ENCODE measurements around the gene CFAP410. TPM values are rescaled to one million over a fixed set of nuclear protein-coding genes. Genes with fewer than 3 reads are reported as not detected.

CFAP410 gene
- total RNA-seq, 1 experiment from 2014 or later = 19.3 TPM

DNA sequence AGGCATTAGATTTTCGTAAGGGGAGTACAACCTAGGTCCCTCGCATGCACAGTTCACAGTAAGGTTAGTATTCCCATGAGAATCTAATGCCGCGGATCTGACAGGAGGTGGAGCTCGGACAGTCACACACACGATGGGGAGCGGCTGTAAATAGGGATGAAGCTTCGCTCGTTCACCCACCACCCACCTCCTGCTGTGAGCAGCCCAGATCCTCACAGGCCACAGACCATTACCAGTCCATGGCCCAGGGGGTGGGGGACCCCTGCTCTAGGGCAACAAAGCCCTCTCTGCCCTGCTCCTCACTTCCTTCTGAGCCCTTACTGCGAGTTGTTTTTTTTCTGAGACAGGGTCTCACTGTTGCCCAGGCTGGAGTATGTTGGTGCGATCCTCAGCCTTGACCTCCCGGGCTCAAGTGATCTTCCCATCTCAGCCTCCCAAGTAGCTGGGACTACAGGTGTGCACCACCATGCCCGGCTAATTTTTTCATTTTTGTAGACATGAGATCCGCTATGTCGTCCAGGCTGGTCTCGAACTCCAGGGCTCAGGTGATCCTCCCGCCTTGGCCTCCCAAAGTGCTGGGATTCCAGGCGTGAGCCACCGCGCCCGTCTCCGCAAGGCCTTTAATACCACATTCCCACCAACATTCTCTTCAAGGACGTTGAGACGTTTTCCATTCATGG is 35.6 kb upstream of the CFAP410 start (continued):
- TF ChIP-seq PRRX2 (CRISPR knock-in tag; IDR thresholded peaks at IDR 0.05) (no peak), TP53 (CRISPR knock-in tag; IDR thresholded peaks at IDR 0.05) (no peak), CDX4 (CRISPR knock-in tag; IDR thresholded peaks at IDR 0.05; ENCODE audit: borderline replicate concordance) (no peak), ATF6 (CRISPR knock-in tag; IDR thresholded peaks at IDR 0.05) (no peak), CREB1 (CRISPR knock-in tag; IDR thresholded peaks at IDR 0.05) (no peak), FOXP1 (CRISPR knock-in tag; IDR thresholded peaks at IDR 0.05; ENCODE audit: borderline replicate concordance) (no peak), NR1H2 (CRISPR knock-in tag; IDR thresholded peaks at IDR 0.05) (no peak), ZNF671 (CRISPR knock-in tag; IDR thresholded peaks at IDR 0.05) (no peak), ZNF281 (CRISPR knock-in tag; IDR thresholded peaks at IDR 0.05) (no peak), FOXP4 (CRISPR knock-in tag; IDR thresholded peaks at IDR 0.05) (no peak), JUN (CRISPR knock-in tag; IDR thresholded peaks at IDR 0.05) (no peak), ZMAT4 (CRISPR knock-in tag; IDR thresholded peaks at IDR 0.05) (no peak), ZNF317 (CRISPR knock-in tag; IDR thresholded peaks at IDR 0.05; ENCODE audit: borderline replicate concordance, low read depth) (no peak), ZNF232 (CRISPR knock-in tag; IDR thresholded peaks at IDR 0.05) (no peak)

- DNase-seq (ENCODE audit: low spot score) (no peak), ATAC-seq (no peak)
- H3K36me3 Mint-ChIP-seq = peaks cover 11% of the 10 kb centered on the region
- H3K27me3 Mint-ChIP-seq (ENCODE audit: low read depth) = peaks cover 39% of the 10 kb centered on the region
- CTCF ChIA-PET = interaction anchor here (0.6 kb wide), 1 partner anchor 117 kb away, joined by 3 read pairs; no protein-coding TSS in a partner anchor
- H3K4me1 Mint-ChIP-seq = peaks cover 16% of the 10 kb centered on the region
- H3K4me3 Mint-ChIP-seq = no peak overlapping the region
- no peak overlapping the region for H3K27ac Mint-ChIP-seq
- POLR2A ChIA-PET = no interaction called here
- H3K9me3 Mint-ChIP-seq = peaks cover 28% of the 10 kb centered on the region
- TF ChIP-seq GRHL2 (CRISPR knock-in tag; IDR thresholded peaks at IDR 0.05; ENCODE audit: insufficient replicate concordance, severe bottlenecking) (no peak), ARID4B (CRISPR knock-in tag; IDR thresholded peaks at IDR 0.05; ENCODE audit: borderline replicate concordance) (no peak), TCF7 (CRISPR knock-in tag; IDR thresholded peaks at IDR 0.05; ENCODE audit: low read depth) (no peak), IRF2 (CRISPR knock-in tag; IDR thresholded peaks at IDR 0.05; ENCODE audit: borderline replicate concordance, low read depth) (no peak), ETV6 (CRISPR knock-in tag; IDR thresholded peaks at IDR 0.05) (no peak)
- TF ChIP-seq, protein P1, sequence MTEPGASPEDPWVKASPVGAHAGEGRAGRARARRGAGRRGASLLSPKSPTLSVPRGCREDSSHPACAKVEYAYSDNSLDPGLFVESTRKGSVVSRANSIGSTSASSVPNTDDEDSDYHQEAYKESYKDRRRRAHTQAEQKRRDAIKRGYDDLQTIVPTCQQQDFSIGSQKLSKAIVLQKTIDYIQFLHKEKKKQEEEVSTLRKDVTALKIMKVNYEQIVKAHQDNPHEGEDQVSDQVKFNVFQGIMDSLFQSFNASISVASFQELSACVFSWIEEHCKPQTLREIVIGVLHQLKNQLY (CRISPR knock-in tag; IDR thresholded peaks at IDR 0.05) = no peak
- TF ChIP-seq, protein P2, sequence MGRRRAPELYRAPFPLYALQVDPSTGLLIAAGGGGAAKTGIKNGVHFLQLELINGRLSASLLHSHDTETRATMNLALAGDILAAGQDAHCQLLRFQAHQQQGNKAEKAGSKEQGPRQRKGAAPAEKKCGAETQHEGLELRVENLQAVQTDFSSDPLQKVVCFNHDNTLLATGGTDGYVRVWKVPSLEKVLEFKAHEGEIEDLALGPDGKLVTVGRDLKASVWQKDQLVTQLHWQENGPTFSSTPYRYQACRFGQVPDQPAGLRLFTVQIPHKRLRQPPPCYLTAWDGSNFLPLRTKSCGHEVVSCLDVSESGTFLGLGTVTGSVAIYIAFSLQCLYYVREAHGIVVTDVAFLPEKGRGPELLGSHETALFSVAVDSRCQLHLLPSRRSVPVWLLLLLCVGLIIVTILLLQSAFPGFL (CRISPR knock-in tag; IDR thresholded peaks at IDR 0.05; ENCODE audit: borderline replicate concordance) = no peak
These were observed 33.4 kb upstream of the CFAP410 start for GRCh38 chr21:44372616-44373015.
